ENCODE measurements around the gene VPREB1.
A peak's percentile ranks its signal among the peaks of the same experiment; 100 is the strongest.
"Not testable (repeated sequence)": the region's sequence is repeated elsewhere in the genome, so short reads cannot be mapped to it uniquely, and the experiment has no call there.

The VPREB1 gene

GRCh38 chr22:22245935-22246525 lies 1.4 kb downstream of the VPREB1 start:
- no peak for DNase-seq (ENCODE audit: low read depth in 2 of 2)

GRCh38 chr22:22246706-22247105 lies 2.1 kb downstream of the VPREB1 start:
- no peak for DNase-seq (ENCODE audit: low read depth in 2 of 2)

- DNase-seq (ENCODE audit: low read depth in 2 of 2): no peak
Measured at GRCh38 chr22:22248878-22249277, 4.3 kb downstream of the VPREB1 start.

- DNase-seq (ENCODE audit: low read depth in 2 of 2): not testable (repeated sequence)
Measured at GRCh38 chr22:22250651-22251050, 6.1 kb downstream of the VPREB1 start.

- not testable (repeated sequence) for DNase-seq (ENCODE audit: low read depth in 2 of 2)
Measured at GRCh38 chr22:22256133-22256532, 11.5 kb downstream of the VPREB1 start.

DNA sequence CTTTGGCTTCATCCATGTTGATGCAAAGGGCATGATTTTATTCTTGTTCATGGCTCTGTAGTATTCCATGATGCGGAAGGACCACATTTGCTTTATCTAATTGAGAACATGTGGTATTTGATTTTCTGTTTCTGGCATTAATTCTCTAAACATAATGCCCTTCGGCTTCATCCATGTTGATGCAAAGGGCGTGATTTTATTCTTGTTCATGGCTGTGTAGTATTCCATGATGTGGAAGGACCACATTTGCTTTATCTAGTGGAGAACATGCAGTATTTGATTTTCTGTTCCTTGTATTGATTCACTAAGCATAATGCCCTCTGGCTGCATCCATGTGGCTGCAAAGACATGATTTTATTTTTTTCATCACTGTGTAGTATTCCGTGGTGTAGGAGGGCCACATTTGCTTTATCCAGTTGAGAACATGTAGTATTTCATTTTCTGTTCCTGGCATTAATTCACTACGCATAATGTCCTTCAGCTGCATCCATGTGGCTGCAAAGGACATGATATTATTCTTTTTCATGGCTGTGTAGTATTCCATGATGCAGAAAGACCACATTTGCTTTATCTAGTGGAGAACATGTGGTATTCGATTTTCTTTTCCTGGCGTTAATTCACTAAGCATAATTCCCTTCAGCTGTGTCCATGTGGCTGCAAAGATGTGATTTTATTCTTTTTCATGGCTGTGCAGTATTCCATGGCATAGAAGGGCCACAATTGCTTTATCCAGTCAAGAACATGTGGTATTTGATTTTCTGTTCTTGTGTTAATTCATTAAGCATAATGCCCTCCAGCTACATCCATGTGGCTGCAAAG lies 14.2 kb downstream of the VPREB1 start:
- DNase-seq (ENCODE audit: low read depth in 2 of 2): not testable (repeated sequence)

DNA sequence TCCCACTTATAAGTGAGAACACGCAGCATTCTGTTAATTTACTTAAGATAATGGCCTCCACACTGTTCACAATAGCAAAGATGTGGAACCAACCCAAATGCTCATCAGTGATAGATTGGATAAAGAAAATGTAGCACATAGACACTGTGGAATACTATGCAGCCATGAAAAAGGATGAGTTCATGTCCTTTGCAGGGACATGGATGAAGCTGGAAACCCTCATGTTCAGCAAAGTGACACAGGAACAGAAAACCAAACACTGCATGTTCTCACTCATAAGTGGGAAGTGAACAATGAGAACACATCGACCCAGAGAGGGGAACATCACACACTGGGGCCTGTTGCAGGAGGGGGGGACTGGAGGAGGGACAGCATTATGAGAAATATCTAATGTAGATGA lies 15.6 kb downstream of the VPREB1 start:
- not testable (repeated sequence) for DNase-seq (ENCODE audit: low read depth in 2 of 2)

DNA sequence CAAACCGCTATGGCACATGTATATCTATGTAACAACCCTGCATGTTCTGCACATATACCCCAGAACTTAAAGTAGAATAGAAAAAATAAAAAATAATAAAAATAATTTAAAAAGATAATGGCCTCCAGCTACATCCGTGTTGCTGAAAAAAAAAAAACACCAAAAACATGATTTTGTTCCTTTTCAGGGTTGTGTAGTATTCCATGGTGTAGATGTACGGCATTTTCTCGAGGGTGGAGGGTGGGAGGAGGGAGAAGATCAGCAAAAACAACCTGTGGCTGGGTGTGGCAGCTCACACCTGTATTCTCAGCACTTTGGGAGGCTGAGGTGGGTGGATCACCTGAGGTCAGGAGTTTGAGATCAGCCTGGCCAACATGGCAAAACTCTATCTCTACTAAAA lies 16.0 kb downstream of the VPREB1 start:
- DNase-seq (ENCODE audit: low read depth in 2 of 2): not testable (repeated sequence)

- DNase-seq (ENCODE audit: low read depth in 2 of 2): peak in 1 of 2 donors; percentile 10
Measured at GRCh38 chr22:22262332-22263074, 17.9 kb downstream of the VPREB1 start.

DNA sequence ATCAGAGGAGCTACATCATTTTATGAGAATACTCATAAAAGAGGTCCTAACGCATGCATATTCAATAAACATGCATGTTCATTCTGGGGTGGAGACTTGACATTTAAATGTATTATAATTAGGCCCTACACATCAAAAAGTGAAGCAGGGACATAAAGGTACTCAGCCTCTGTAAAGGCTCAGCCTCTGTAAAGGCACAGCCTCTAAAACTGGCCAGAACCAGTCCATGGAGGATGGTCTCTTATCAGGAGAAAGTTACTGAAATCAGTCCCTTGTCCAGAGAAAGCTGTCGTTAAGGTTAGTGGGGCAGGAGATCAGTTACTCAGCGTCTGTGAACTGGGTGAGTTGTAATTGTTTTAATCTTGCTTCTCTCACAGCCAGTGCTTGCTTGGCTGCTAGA lies 19.2 kb downstream of the VPREB1 start:
- not testable (repeated sequence) for DNase-seq (ENCODE audit: low read depth in 2 of 2)

GRCh38 chr22:22270036-22270676 lies 25.6 kb downstream of the VPREB1 start:
- DNase-seq (ENCODE audit: low read depth in 2 of 2): not testable (repeated sequence)

GRCh38 chr22:22277423-22277822 lies 32.8 kb downstream of the VPREB1 start:
- DNase-seq (ENCODE audit: low read depth in 2 of 2): not testable (repeated sequence)

GRCh38 chr22:22284962-22285756 lies 40.6 kb downstream of the VPREB1 start:
- not testable (repeated sequence) for DNase-seq (ENCODE audit: low read depth in 2 of 2)

DNA sequence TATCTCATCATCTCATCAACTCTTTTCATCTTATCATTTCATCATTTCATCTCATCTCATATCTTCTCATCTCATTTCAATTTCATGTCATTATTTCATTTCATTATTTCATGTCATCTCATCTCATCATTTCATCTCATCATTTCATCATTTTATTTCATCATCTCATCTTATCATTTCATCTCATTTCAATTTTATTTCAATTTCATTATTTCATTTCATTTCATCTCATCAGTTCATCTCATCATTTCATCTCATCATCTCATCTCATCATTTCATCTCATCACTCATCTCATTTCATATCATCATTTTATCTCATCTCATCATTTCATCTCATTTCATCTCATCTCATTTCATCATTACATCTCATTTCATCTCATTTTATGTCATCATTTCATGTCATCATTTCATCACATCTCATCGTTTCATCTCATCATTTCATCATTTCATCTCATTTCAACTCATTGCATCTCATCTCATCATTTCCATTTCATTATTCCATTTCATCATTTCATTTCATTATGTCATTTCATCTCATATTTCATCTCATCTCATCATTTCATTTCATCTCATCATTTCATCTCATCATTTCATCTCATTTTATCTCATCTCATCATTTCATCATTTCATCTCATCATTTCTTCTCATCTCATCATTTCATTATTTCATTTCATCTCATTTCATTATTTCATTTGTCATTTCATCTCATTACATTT lies 42.0 kb downstream of the VPREB1 start:
- DNase-seq (ENCODE audit: low read depth in 2 of 2): not testable (repeated sequence)

- not testable (repeated sequence) for DNase-seq (ENCODE audit: low read depth in 2 of 2)
Measured at GRCh38 chr22:22287106-22287626, 42.6 kb downstream of the VPREB1 start.

- DNase-seq (ENCODE audit: low read depth in 2 of 2): not testable (repeated sequence)
Measured at GRCh38 chr22:22289666-22290065, 45.1 kb downstream of the VPREB1 start.

DNA sequence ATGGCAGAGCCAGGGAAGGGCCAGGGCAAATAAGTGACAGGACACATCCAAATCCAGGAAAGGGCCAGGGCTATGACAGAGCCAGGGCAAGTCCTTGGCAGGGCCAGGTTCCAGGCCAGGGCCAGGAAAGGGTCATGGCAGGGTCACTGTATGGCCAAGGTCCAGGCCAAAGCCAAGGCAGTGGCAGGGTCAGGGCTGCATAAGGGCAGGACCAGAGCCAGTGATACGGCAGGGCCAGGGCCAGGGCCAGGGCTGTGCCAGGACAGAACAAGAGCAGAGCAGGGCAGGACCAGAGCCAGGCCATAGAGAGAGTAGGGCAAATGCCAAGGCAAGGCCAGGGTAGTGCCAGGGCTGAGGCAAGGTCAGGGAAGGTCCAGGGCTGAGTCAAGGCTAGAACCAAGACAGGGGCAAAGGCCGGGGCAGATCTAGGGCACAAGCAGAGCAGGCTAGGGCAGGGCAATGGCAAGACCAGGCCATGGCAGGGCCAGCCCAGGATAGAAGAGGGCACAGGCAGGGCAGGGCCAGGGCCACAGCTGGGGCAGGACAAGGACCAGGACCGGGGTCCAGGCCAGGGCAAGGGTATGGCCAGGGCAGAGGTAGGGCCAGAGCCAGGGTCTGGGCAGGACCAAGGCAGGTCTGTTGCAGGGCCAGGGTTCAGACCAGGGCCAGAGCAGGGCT lies 46.7 kb downstream of the VPREB1 start:
- DNase-seq (ENCODE audit: low read depth in 2 of 2): not testable (repeated sequence)

DNA sequence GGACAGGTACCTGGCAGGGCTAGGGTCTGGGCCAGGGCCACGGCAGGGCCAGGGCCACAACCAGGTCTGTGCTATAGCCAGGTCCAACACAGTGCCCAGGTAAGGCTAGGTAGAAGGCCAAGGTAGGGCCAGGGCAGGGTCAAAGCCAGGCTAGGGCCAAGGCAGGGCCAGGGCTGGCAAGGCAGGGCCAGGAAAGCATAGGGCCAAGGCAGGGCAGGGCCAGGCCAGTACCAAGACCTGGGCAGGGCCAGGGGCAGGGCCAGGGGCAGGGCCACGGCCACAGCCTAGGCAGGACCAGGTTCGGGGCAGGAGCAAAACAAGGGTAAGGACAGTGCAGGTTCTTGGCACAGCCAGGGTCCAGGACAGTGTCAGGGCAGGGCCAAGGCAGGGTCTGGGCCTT lies 48.1 kb downstream of the VPREB1 start:
- DNase-seq (ENCODE audit: low read depth in 2 of 2): not testable (repeated sequence)

GRCh38 chr22:22293436-22293835 lies 48.9 kb downstream of the VPREB1 start:
- DNase-seq (ENCODE audit: low read depth in 2 of 2): not testable (repeated sequence)

- not testable (repeated sequence) for DNase-seq (ENCODE audit: low read depth in 2 of 2)
Measured at GRCh38 chr22:22294641-22295040, 50.1 kb downstream of the VPREB1 start.

All from stimulated activated CD4-positive, alpha-beta T cell treated with anti-CD3 and anti-CD28 coated beads, Interleukin-4, amount 100 ng/mL, for 48 hours (primary cell).